Endothelial cell of umbilical vein (primary cell): ENCODE measurements around the gene VCL. TPM values are rescaled to one million over a fixed set of nuclear protein-coding genes. Genes with fewer than 3 reads are reported as not detected.
A peak's percentile ranks its signal among the peaks of the same experiment; 100 is the strongest.
"Not testable (repeated sequence)": the region's sequence is repeated elsewhere in the genome, so short reads cannot be mapped to it uniquely, and the experiment has no call there.

Experiments used
- BruUV-seq: library from RNA; stranded (reverse); fragments of 400-500 nt; replicated peaks from 2 replicates; lab custom pipeline; 2021; lab: Mats Ljungman, UMichigan
- CTCF ChIA-PET: fragments of 300-600, 350-600 bp; sonication (Branson Sonifier 250); formaldehyde crosslinking; loops from one replicate; lab custom pipeline; 2021; ENCODE audit warnings: antibody characterized with exemption, inconsistent platforms; lab: Charles Lee
- POLR2A ChIA-PET: fragments of 300-600, 350-600 bp; sonication (Branson Sonifier 250); formaldehyde crosslinking; loops from one replicate; lab custom pipeline; 2021; ENCODE audit warnings: antibody characterized with exemption, inconsistent platforms; lab: Charles Lee
- DNase-seq: peaks from one replicate; pipeline ENCODE4 v3.0.0-alpha.2; 2011; ENCODE audit warnings: low read depth, low spot score
- FAIRE-seq: peaks from 2 replicates; lab custom pipeline; 2011; peaks lifted over from hg19 to GRCh38; lab: Jason Lieb, UNC
- H2AFZ ChIP-seq: 2 replicates; pipeline ENCODE4 v1.6.0; 2012; ENCODE audit warnings: low read depth, low read length, control low read depth, inconsistent platforms
- H3K27ac ChIP-seq: 2 replicates; pipeline ENCODE4 v1.5.1; 2011; ENCODE audit warnings: low read depth, mild to moderate bottlenecking, control low read depth, low read length, moderate library complexity; ENCODE audit not compliant: insufficient read depth
- H3K27me3 ChIP-seq, 2 experiments: 2 replicates each; pipeline versions ENCODE4 v1.6.0 to v1.6.1; 2011; ENCODE audit warnings: low read length in 2 of 2, mixed read lengths in 1 of 2; ENCODE audit not compliant: control insufficient read depth in 2 of 2, insufficient read depth in 2 of 2
- H3K36me3 ChIP-seq, 2 experiments: 2 replicates in 1 of 2; 3 replicates in 1 of 2; pipeline ENCODE4 v1.5.1; 2011; ENCODE audit warnings: low read length in 2 of 2, mild to moderate bottlenecking in 1 of 2, moderate library complexity in 1 of 2; ENCODE audit not compliant: control insufficient read depth in 2 of 2, insufficient read depth in 2 of 2; ENCODE audit errors: extremely low read depth in 1 of 2
- H3K4me1 ChIP-seq: 3 replicates; pipeline ENCODE4 v1.5.1; 2011; ENCODE audit warnings: mild to moderate bottlenecking, low read length; ENCODE audit not compliant: control insufficient read depth, insufficient read depth; ENCODE audit errors: extremely low read depth
- H3K4me2 ChIP-seq: 2 replicates; pipeline ENCODE4 v1.6.1; 2011; ENCODE audit warnings: low read length, control low read depth, mixed read lengths; ENCODE audit not compliant: insufficient read depth
- H3K4me3 ChIP-seq, 3 experiments: fragments of 200-600 bp in 1 of 3; sonication (generic), shearing (Covaris generic) in 1 of 3; replicated peaks in 1 of 3; 2 replicates each; pipeline ENCODE4 v1.5.1; 2011 to 2016; ENCODE audit warnings: control low read depth in 3 of 3, low read length in 3 of 3, mild to moderate bottlenecking in 2 of 3, inconsistent platforms in 1 of 3, low read depth in 1 of 3, moderate library complexity in 1 of 3; ENCODE audit not compliant: insufficient read depth in 1 of 3
- H3K79me2 ChIP-seq: 2 replicates; pipeline ENCODE4 v1.6.0; 2012; ENCODE audit warnings: low read length, inconsistent platforms; ENCODE audit not compliant: control insufficient read depth, insufficient read depth
- H3K9ac ChIP-seq: replicated peaks from 2 replicates; pipeline ENCODE3; 2011; ENCODE audit warnings: low read length, control low read depth; ENCODE audit not compliant: insufficient read depth; ENCODE audit errors: extremely low read depth
- H3K9me1 ChIP-seq: replicated peaks from 3 replicates; pipeline ENCODE4 v1.6.0; 2011; ENCODE audit warnings: mild to moderate bottlenecking, low read length; ENCODE audit not compliant: control insufficient read depth, insufficient read depth; ENCODE audit errors: extremely low read depth
- H3K9me3 ChIP-seq: replicated peaks from 2 replicates; pipeline ENCODE4 v1.5.1; 2012; ENCODE audit warnings: low read length, inconsistent platforms; ENCODE audit not compliant: control insufficient read depth, insufficient read depth
- H4K20me1 ChIP-seq: replicated peaks from 2 replicates; pipeline ENCODE3; 2011; ENCODE audit warnings: mild to moderate bottlenecking, low read length; ENCODE audit not compliant: control insufficient read depth, insufficient read depth; ENCODE audit errors: extremely low read depth
- EZH2 ChIP-seq: IDR thresholded peaks from 2 replicates; pipeline ENCODE4 v1.6.1; 2012; ENCODE audit warnings: borderline replicate concordance, low read depth, mild to moderate bottlenecking, moderate library complexity, low read length, inconsistent platforms; ENCODE audit not compliant: severe bottlenecking
- FOS ChIP-seq: IDR thresholded peaks from 2 replicates; pipeline ENCODE4 v1.6.1; 2011; ENCODE audit warnings: mild to moderate bottlenecking, low read length, moderate library complexity, borderline replicate concordance; ENCODE audit not compliant: insufficient read depth
- GATA2 ChIP-seq: IDR thresholded peaks from 2 replicates; pipeline ENCODE4 v1.7.0; 2011; ENCODE audit warnings: low read depth, mild to moderate bottlenecking, moderate library complexity, mixed read lengths, low read length; ENCODE audit not compliant: insufficient read length, insufficient read depth
- JUN ChIP-seq: IDR thresholded peaks from 2 replicates; pipeline ENCODE4 v1.6.1; 2011; ENCODE audit warnings: borderline replicate concordance, low read depth; ENCODE audit not compliant: insufficient read length, insufficient read depth
- MYC ChIP-seq: IDR thresholded peaks from one replicate; pipeline ENCODE4 v1.6.1; 2011; ENCODE audit warnings: mild to moderate bottlenecking, low read depth, low read length
- POLR2A ChIP-seq: IDR thresholded peaks from 2 replicates; pipeline ENCODE4 v1.6.1; 2012; ENCODE audit warnings: low read depth, mild to moderate bottlenecking, control low read depth, low read length
- POLR2AphosphoS5 ChIP-seq: IDR thresholded peaks from 2 replicates; pipeline ENCODE4 v1.6.1; 2012; ENCODE audit warnings: low read depth, mild to moderate bottlenecking, control low read depth, low read length, moderate library complexity; ENCODE audit not compliant: insufficient read depth
- dilution Hi-C: fragments of 300-500 bp; cut with MboI; formaldehyde crosslinking; loops from one replicate; pipeline ENCODE4 v1.15.0; 2019; ENCODE audit warnings: low sequenced_read_pairs; ENCODE audit not compliant: extremely low pct_ligation_motif_present
- intact Hi-C: fragments of 100-400 bp; cut with micrococcal nuclease; formaldehyde crosslinking; loops from one replicate; pipeline ENCODE4 v1.10.0; 2022
- polyA plus RNA-seq, 4 experiments: library from polyadenylated mRNA; depleted of rRNA in 3 of 4; stranded (reverse) in 3 of 4; unstranded in 1 of 4; fragments of >200 nt; gene quantifications; 2 replicates each; pipeline versions ENCODE4 v1.2.1 to v1.2.3, GENCODE V29; 2011 to 2012; ENCODE audit warnings: missing spikeins in 1 of 4
- total RNA-seq: library from RNA; stranded (reverse); gene quantifications from 2 replicates; pipeline ENCODE4 v1.2.3, GENCODE V29; 2021
- TF ChIP-seq, protein P1 (sequence below): IDR thresholded peaks from 2 replicates; pipeline ENCODE4 v1.6.1; 2011; ENCODE audit not compliant: insufficient read depth, insufficient read length
- TF ChIP-seq, protein P2 (sequence below), 2 donors: IDR thresholded peaks; 1 replicate in 1 of 2; 2 replicates in 1 of 2; pipeline ENCODE4 v1.5.1; 2011; ENCODE audit warnings: low read length in 2 of 2, mild to moderate bottlenecking in 2 of 2, moderate library complexity in 2 of 2, control low read depth in 1 of 2, inconsistent platforms in 1 of 2, low read depth in 1 of 2; ENCODE audit not compliant: insufficient read depth in 1 of 2; ENCODE audit errors: extremely low read depth in 1 of 2

Gene VCL
- total and polyA plus RNA-seq, 2 donors (not counting 3 experiments of a cell fraction or from before 2014, with no cell fraction given), result 95.4 to 231 TPM

DNA sequence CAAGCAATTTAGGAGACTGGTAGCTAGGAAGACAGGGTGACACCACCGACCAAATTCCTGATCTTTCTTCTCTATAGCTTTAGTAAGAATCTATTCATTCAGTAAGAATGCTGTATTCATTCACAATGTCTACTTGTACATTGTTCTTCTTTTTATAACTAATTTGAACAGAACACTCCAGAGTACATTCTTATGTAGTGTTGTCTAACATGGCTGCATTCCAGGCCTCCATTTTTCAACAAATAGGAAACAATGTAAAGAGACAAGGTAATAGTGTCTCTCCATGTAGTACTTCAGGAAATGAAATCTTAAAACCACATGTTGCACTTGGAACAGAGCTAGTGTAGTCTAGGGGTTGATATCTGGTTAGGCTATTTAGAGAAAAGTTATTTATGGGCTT, 1.8 kb downstream of the VCL start:
- POLR2A ChIA-PET, result interaction anchor here (0.5 to 2.8 kb wide), 13 partner anchors 10 to 228 kb away, joined by 3 to 22 read pairs (median 4); a partner anchor contains a TSS
- peaks cover 66% of the 10 kb centered on the region for H3K79me2 ChIP-seq
- TF ChIP-seq, protein P1, sequence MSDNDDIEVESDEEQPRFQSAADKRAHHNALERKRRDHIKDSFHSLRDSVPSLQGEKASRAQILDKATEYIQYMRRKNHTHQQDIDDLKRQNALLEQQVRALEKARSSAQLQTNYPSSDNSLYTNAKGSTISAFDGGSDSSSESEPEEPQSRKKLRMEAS, result no peak
- TF ChIP-seq JUN, result no peak
- TF ChIP-seq POLR2A, result no peak
- TF ChIP-seq, protein P2, sequence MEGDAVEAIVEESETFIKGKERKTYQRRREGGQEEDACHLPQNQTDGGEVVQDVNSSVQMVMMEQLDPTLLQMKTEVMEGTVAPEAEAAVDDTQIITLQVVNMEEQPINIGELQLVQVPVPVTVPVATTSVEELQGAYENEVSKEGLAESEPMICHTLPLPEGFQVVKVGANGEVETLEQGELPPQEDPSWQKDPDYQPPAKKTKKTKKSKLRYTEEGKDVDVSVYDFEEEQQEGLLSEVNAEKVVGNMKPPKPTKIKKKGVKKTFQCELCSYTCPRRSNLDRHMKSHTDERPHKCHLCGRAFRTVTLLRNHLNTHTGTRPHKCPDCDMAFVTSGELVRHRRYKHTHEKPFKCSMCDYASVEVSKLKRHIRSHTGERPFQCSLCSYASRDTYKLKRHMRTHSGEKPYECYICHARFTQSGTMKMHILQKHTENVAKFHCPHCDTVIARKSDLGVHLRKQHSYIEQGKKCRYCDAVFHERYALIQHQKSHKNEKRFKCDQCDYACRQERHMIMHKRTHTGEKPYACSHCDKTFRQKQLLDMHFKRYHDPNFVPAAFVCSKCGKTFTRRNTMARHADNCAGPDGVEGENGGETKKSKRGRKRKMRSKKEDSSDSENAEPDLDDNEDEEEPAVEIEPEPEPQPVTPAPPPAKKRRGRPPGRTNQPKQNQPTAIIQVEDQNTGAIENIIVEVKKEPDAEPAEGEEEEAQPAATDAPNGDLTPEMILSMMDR (IDR thresholded peaks at IDR 0.05; ENCODE audit: extremely low read depth in 1 of 2, insufficient read depth in 1 of 2, low read depth in 1 of 2, low read length in 2 of 2), result no peak
- no peak for TF ChIP-seq EZH2
- TF ChIP-seq POLR2AphosphoS5, result no peak
- TF ChIP-seq MYC, result no peak
- TF ChIP-seq GATA2, result no peak
- TF ChIP-seq FOS, result no peak
- intact Hi-C loops (loop anchor here (1.0 to 5.0 kb wide), 5 partner anchors 33 to 113 kb away; no protein-coding TSS in a partner anchor), dilution Hi-C loops (no loop called here)
- no peaks in the 10 kb centered on the region for H3K9me3 ChIP-seq
- FAIRE-seq, result peak; percentile 67
- H3K9me1 ChIP-seq, result no peaks in the 10 kb centered on the region
- H3K4me3 ChIP-seq, result peak overlapping the region; percentile 73 to 91 (median 86)
- H3K9ac ChIP-seq, result peak overlapping the region; percentile 95
- peak; percentile 65 for DNase-seq
- no peaks in the 10 kb centered on the region for H3K36me3 ChIP-seq
- no TSS peak for BruUV-seq
- H4K20me1 ChIP-seq, result no peaks in the 10 kb centered on the region
- CTCF ChIA-PET, result interaction anchor here (0.7 to 5.4 kb wide), 18 partner anchors 12 to 114 kb away, joined by 3 to 62 read pairs (median 5); no protein-coding TSS in a partner anchor
- no peak overlapping the region for H2AFZ ChIP-seq
- H3K4me1 ChIP-seq, result peaks cover 17% of the 10 kb centered on the region
- H3K27ac ChIP-seq, result peak overlapping the region; percentile 83
- peak overlapping the region; percentile 89 for H3K4me2 ChIP-seq
- H3K27me3 ChIP-seq, result no peaks in the 10 kb centered on the region

DNA sequence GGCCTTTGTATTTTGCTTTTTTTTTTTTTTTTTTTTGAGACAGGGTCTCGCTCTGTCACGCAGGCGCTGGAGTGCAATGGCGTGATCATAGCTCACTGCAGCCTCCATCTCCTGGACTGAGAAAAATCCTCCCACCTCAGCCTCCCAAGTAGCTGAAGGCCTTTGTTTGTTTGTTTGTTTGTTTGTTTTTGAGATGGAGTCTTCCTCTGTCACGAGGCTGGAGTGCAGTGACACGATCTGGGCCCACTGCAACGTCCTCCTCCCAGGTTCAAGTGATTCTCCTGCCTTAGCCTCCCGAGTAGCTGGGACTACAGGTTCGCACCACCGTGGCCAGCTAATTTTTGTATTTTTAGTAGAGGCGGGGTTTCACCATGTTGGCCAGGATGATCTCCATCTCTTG, 2.3 kb downstream of the VCL start:
- peaks cover 17% of the 10 kb centered on the region for H3K4me1 ChIP-seq
- intact Hi-C loops, H3K9ac ChIP-seq, FAIRE-seq, H2AFZ ChIP-seq, H3K27ac ChIP-seq, H3K27me3 ChIP-seq, H3K9me1 ChIP-seq, H4K20me1 ChIP-seq, dilution Hi-C loops, H3K36me3 ChIP-seq, H3K9me3 ChIP-seq, BruUV-seq, DNase-seq: not testable (repeated sequence)
- H3K79me2 ChIP-seq, result peaks cover 71% of the 10 kb centered on the region
- POLR2A ChIA-PET, result interaction anchor here (0.6 to 2.8 kb wide), 8 partner anchors 10 to 73 kb away, joined by 3 to 22 read pairs (median 4); no protein-coding TSS in a partner anchor
- H3K4me2 ChIP-seq, result peak overlapping the region; percentile 89
- peak overlapping the region in 1 of 3 experiments; percentile 86 for H3K4me3 ChIP-seq
- CTCF ChIA-PET, result interaction anchor here (0.6 to 5.4 kb wide), 13 partner anchors 11 to 114 kb away, joined by 3 to 62 read pairs (median 10); no protein-coding TSS in a partner anchor
